ENCODE results near the gene FRS2. TPM values are rescaled to one million over a fixed set of nuclear protein-coding genes. Genes with fewer than 3 reads are reported as not detected.

FRS2 gene
- total RNA-seq, 2 experiments from 2014 or later = 21.7 to 24.9 TPM

DNA sequence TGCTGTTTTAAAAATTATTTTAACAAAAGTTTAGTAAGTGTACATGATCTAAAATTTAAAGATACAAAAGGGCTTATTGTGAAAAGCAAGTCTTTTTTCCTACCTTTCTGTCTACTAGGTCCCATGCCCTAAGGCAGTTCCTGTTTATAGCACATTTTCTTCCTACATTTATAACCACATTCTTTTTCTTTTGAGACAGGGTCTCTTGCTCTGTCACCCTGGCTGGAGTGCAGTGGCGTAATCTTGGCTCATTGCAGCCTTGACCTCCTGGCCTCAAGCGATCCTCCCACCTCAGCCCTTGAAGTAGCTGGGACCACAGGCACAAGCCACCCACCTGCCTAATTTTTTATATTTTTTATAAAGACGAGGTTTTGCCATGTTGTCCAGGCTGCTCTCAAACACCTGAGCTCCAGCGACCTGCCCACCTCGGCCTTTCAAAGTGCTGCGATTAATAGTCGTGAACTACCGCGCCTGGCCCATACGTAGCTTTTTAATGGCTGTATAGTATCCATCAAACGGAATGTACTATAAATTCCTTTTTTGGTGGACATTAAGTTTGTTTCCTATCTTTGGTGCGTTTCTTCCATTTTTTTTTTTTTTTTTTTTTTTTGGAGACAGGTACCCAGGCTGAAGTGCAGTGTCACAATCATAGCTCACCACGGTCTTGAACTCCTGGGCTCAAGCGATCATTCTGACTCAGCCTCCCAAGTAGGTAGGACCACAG, 20.9 kb downstream of the FRS2 start:
- no peaks in the 10 kb centered on the region for H3K27me3 ChIP-seq (ENCODE audit: control insufficient read depth in 1 of 2, insufficient read depth in 2 of 2, low read length in 2 of 2)
- Mint-ChIP-seq H3K4me3 (no peak overlapping the region), H3K9me3 (peaks cover 4% of the 10 kb centered on the region), H3K27me3 (no peaks in the 10 kb centered on the region), H3K4me1 (ENCODE audit: low read depth) (peaks cover 66% of the 10 kb centered on the region), H3K27ac (no peak overlapping the region), H3K36me3 (ENCODE audit: low read depth) (peaks cover 37% of the 10 kb centered on the region)
- intact Hi-C loops (cut with DNase I, micrococcal nuclease) = no loop called here
- peaks cover 3% of the 10 kb centered on the region for H3K4me1 ChIP-seq (ENCODE audit: insufficient read depth, low read length)
- H3K36me3 ChIP-seq (ENCODE audit: insufficient read depth, low read length) = peaks cover 10% of the 10 kb centered on the region
- CTCF ChIA-PET = no interaction called here
- TF ChIP-seq, protein P1, sequence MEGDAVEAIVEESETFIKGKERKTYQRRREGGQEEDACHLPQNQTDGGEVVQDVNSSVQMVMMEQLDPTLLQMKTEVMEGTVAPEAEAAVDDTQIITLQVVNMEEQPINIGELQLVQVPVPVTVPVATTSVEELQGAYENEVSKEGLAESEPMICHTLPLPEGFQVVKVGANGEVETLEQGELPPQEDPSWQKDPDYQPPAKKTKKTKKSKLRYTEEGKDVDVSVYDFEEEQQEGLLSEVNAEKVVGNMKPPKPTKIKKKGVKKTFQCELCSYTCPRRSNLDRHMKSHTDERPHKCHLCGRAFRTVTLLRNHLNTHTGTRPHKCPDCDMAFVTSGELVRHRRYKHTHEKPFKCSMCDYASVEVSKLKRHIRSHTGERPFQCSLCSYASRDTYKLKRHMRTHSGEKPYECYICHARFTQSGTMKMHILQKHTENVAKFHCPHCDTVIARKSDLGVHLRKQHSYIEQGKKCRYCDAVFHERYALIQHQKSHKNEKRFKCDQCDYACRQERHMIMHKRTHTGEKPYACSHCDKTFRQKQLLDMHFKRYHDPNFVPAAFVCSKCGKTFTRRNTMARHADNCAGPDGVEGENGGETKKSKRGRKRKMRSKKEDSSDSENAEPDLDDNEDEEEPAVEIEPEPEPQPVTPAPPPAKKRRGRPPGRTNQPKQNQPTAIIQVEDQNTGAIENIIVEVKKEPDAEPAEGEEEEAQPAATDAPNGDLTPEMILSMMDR (IDR thresholded peaks at IDR 0.05) = no peak
- peaks cover 4 to 7% of the 10 kb centered on the region in 2 experiments for H3K9me3 ChIP-seq (ENCODE audit: control insufficient read depth in 1 of 2, insufficient read depth in 1 of 2, low read length in 2 of 2)
- ATAC-seq (ENCODE audit: poor library complexity) (no peak), DNase-seq (no peak)
- no peak overlapping the region for H3K4me3 ChIP-seq (ENCODE audit: low read length)
- POLR2A ChIA-PET = interaction anchor here (0.6 kb wide), 1 partner anchor 21 kb away, joined by 3 read pairs; no protein-coding TSS in a partner anchor
- H3K27ac ChIP-seq (ENCODE audit: low read depth in 1 of 2, low read length in 2 of 2) = no peak overlapping the region

DNA sequence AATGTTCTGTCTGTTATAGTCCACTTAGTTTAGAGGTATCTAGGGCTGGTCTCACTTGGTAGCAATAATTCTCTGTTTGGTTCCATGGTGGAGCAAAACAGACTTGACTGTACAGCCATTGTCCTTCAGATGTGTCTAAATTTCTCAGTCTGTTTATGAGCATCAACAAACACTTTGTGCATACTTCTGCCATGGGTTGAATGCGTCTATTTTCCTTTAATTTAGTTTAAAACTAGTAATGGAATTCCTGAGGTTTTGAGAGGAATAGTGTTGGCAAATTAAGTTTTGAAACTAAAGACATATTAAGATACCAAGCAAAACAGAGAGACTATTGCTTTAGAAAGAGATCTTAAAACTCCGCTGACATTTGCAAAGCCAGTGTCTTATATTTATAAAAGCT, 22.6 kb downstream of the FRS2 start:
- peaks cover 9% of the 10 kb centered on the region for H3K4me1 ChIP-seq (ENCODE audit: insufficient read depth, low read length)
- ChIA-PET CTCF (interaction anchor here (0.6 kb wide), 1 partner anchor 522 kb away, joined by 3 read pairs; no protein-coding TSS in a partner anchor), POLR2A (no interaction called here)
- intact Hi-C loops (cut with DNase I, micrococcal nuclease) = no loop called here
- Mint-ChIP-seq H3K27me3 (no peaks in the 10 kb centered on the region), H3K27ac (no peak overlapping the region), H3K4me1 (ENCODE audit: low read depth) (peaks cover 64% of the 10 kb centered on the region), H3K9me3 (peaks cover under 1% of the 10 kb centered on the region), H3K36me3 (ENCODE audit: low read depth) (peaks cover 20% of the 10 kb centered on the region), H3K4me3 (no peak overlapping the region)
- H3K4me3 ChIP-seq (ENCODE audit: low read length) = no peak overlapping the region
- no peaks in the 10 kb centered on the region for H3K27me3 ChIP-seq (ENCODE audit: control insufficient read depth in 1 of 2, insufficient read depth in 2 of 2, low read length in 2 of 2)
- ATAC-seq (ENCODE audit: poor library complexity) = no peak
- H3K27ac ChIP-seq (ENCODE audit: low read depth in 1 of 2, low read length in 2 of 2) = no peak overlapping the region
- no peak for DNase-seq
- TF ChIP-seq, protein P1 (IDR thresholded peaks at IDR 0.05) = no peak
- H3K36me3 ChIP-seq (ENCODE audit: insufficient read depth, low read length) = peaks cover 5% of the 10 kb centered on the region
- no peaks in the 10 kb centered on the region for H3K9me3 ChIP-seq (ENCODE audit: control insufficient read depth in 1 of 2, insufficient read depth in 1 of 2, low read length in 2 of 2)

DNA sequence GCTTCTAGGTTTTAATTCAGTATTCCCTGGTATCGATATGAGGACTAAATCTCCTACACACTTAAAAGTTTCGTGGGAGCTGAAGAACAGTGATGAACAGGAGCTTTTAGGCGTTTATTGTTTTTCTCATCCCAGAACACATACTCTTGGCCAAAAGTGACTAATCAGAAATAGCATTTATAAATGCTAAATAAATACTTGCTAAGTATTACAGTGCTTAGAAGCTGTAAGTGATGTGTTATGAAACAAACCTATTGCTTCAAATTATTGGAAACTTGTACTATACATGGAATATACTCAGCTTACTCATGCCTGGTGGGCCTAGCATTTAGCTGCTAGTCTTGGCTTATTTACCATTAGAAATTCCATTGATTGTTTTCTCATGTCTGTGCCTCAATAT, 24.9 kb downstream of the FRS2 start:
- Mint-ChIP-seq H3K4me3 (no peak overlapping the region), H3K36me3 (ENCODE audit: low read depth) (peaks cover 13% of the 10 kb centered on the region), H3K9me3 (no peaks in the 10 kb centered on the region), H3K27ac (no peak overlapping the region), H3K4me1 (ENCODE audit: low read depth) (peaks cover 67% of the 10 kb centered on the region), H3K27me3 (no peaks in the 10 kb centered on the region)
- no peak overlapping the region for H3K4me3 ChIP-seq (ENCODE audit: low read length)
- no peak for DNase-seq
- H3K9me3 ChIP-seq (ENCODE audit: control insufficient read depth in 1 of 2, insufficient read depth in 1 of 2, low read length in 2 of 2) = no peaks in the 10 kb centered on the region
- peaks cover 4% of the 10 kb centered on the region for H3K36me3 ChIP-seq (ENCODE audit: insufficient read depth, low read length)
- ATAC-seq (ENCODE audit: poor library complexity) = no peak
- CTCF ChIA-PET = no interaction called here
- no peak overlapping the region for H3K27ac ChIP-seq (ENCODE audit: low read depth in 1 of 2, low read length in 2 of 2)
- H3K4me1 ChIP-seq (ENCODE audit: insufficient read depth, low read length) = peaks cover 9% of the 10 kb centered on the region
- H3K27me3 ChIP-seq (ENCODE audit: control insufficient read depth in 1 of 2, insufficient read depth in 2 of 2, low read length in 2 of 2) = no peaks in the 10 kb centered on the region
- TF ChIP-seq, protein P1 (IDR thresholded peaks at IDR 0.05) = no peak
- POLR2A ChIA-PET = no interaction called here
- intact Hi-C loops (cut with DNase I, micrococcal nuclease) = no loop called here

Data from CD4-positive, alpha-beta T cell (primary cell).